Lung (tissue), 12 donors: ENCODE results near the gene ANK3. TPM values are rescaled to one million over a fixed set of nuclear protein-coding genes. Genes with fewer than 3 reads are reported as not detected.

Experiments used
- ATAC-seq: fragments of 200-7000 bp; cut with Tn5 transposase; one replicate; pipeline ENCODE4 v1.9.1; 2020; ENCODE audit warnings: moderate number of reproducible peaks; ENCODE audit not compliant: insufficient read depth, low FRiP score
- DNase-seq, 3 donors: peaks; one replicate each; pipeline ENCODE4 v3.0.0-alpha.2; 2013 to 2017
- H3K27ac ChIP-seq, 2 donors: one replicate each; pipeline ENCODE4 v1.5.1; 2013; ENCODE audit warnings: mild to moderate bottlenecking in 2 of 2, moderate library complexity in 2 of 2, control low read depth in 1 of 2, inconsistent platforms in 1 of 2, low read depth in 1 of 2, low read length in 1 of 2
- H3K27me3 ChIP-seq, 3 donors: one replicate each; pipeline ENCODE4 v1.5.1; 2013; ENCODE audit warnings: low read length in 2 of 3; ENCODE audit not compliant: control insufficient read depth in 3 of 3, insufficient read depth in 3 of 3
- H3K36me3 ChIP-seq, 4 donors: one replicate each; pipeline ENCODE4 v1.5.1; 2013; ENCODE audit warnings: low read length in 4 of 4, mild to moderate bottlenecking in 1 of 4, moderate library complexity in 1 of 4; ENCODE audit not compliant: control insufficient read depth in 4 of 4, insufficient read depth in 4 of 4
- H3K4me1 ChIP-seq, 5 donors: one replicate each; pipeline ENCODE4 v1.5.1; 2013; ENCODE audit warnings: low read length in 5 of 5, mild to moderate bottlenecking in 2 of 5, moderate library complexity in 1 of 5; ENCODE audit not compliant: control insufficient read depth in 5 of 5, insufficient read depth in 5 of 5
- H3K4me3 ChIP-seq: one replicate; pipeline ENCODE4 v1.5.1; 2013; ENCODE audit warnings: mild to moderate bottlenecking, control low read depth, moderate library complexity
- H3K9ac ChIP-seq, 2 donors: one replicate each; pipeline ENCODE4 v1.5.1; 2013; ENCODE audit warnings: low read length in 2 of 2, control low read depth in 1 of 2; ENCODE audit not compliant: insufficient read depth in 1 of 2
- H3K9me3 ChIP-seq, 4 donors: one replicate each; pipeline ENCODE4 v1.5.1; 2013; ENCODE audit warnings: low read length in 3 of 4, mild to moderate bottlenecking in 1 of 4, moderate library complexity in 1 of 4; ENCODE audit not compliant: control insufficient read depth in 4 of 4, insufficient read depth in 3 of 4
- WGBS, 2 donors: extraction: QIAGEN DNeasy Blood & Tissue Kit; methylation state at CpG; one replicate each; pipeline ENCODE4 v1.1.7; 2013; 5-methylcytosine and 5-hydroxymethylcytosine counted together
- polyA plus RNA-seq, 2 donors: library from polyadenylated mRNA; stranded (reverse); fragments of 200-250 nt; gene quantifications; one replicate each; pipeline ENCODE4 v1.2.1, GENCODE V29; 2013
- total RNA-seq, 2 donors: library from RNA; depleted of rRNA in 1 of 2; stranded (reverse); fragments of >200 nt in 1 of 2; gene quantifications; one replicate each; pipeline ENCODE4 v1.2.1, GENCODE V29; 2014 to 2021
- TF ChIP-seq, protein P1 (sequence below): IDR thresholded peaks from 2 replicates; pipeline ENCODE4 v1.5.1; 2012; ENCODE audit warnings: mild to moderate bottlenecking; ENCODE audit errors: control extremely low read depth, extremely low read depth
- donor health status: control.
- donor health status: control.
- donor health status: Bipolar disorder and iron deficiency.
- donor health status: healthy.
- donor health status: DM: yes; HTN: yes; CAD: no.

The ANK3 gene
- total and polyA plus RNA-seq, 4 donors: 10.4 to 96.0 (median 46.4) TPM

DNA sequence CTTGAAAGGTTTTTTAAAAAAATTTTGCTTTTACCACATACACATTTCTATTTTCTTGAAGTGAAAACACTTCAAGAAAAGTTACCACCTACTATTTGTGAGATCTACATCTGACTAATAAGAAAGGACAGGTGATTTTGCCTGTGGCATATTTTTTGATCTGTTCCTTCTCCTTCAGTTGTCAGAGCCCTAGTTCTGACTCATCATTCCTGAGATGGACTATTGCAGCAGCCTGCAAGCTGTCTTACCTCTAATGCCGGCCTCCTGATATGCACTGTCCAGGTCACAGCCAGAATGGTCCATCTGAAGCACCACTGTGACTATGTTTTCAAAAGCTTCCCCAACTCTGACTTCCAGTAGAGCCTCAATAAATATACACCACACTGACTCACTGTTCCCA is 28.2 kb upstream of the ANK3 start:
- H3K36me3 ChIP-seq: no peaks in the 10 kb centered on the region
- H3K4me1 ChIP-seq: peaks cover 0 to 5% (median 0%) of the 10 kb centered on the region in 5 donors
- no peak overlapping the region for H3K9ac ChIP-seq
- no peak overlapping the region for H3K4me3 ChIP-seq
- no peaks in the 10 kb centered on the region for H3K27me3 ChIP-seq
- WGBS, 2 donors: 95 to 96% methylated on average over 1 of the region's 1 CpG
- TF ChIP-seq, protein P1, sequence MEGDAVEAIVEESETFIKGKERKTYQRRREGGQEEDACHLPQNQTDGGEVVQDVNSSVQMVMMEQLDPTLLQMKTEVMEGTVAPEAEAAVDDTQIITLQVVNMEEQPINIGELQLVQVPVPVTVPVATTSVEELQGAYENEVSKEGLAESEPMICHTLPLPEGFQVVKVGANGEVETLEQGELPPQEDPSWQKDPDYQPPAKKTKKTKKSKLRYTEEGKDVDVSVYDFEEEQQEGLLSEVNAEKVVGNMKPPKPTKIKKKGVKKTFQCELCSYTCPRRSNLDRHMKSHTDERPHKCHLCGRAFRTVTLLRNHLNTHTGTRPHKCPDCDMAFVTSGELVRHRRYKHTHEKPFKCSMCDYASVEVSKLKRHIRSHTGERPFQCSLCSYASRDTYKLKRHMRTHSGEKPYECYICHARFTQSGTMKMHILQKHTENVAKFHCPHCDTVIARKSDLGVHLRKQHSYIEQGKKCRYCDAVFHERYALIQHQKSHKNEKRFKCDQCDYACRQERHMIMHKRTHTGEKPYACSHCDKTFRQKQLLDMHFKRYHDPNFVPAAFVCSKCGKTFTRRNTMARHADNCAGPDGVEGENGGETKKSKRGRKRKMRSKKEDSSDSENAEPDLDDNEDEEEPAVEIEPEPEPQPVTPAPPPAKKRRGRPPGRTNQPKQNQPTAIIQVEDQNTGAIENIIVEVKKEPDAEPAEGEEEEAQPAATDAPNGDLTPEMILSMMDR: no peak
- ATAC-seq (no peak), DNase-seq (no peak)
- H3K27ac ChIP-seq: no peak overlapping the region
- no peaks in the 10 kb centered on the region for H3K9me3 ChIP-seq

DNA sequence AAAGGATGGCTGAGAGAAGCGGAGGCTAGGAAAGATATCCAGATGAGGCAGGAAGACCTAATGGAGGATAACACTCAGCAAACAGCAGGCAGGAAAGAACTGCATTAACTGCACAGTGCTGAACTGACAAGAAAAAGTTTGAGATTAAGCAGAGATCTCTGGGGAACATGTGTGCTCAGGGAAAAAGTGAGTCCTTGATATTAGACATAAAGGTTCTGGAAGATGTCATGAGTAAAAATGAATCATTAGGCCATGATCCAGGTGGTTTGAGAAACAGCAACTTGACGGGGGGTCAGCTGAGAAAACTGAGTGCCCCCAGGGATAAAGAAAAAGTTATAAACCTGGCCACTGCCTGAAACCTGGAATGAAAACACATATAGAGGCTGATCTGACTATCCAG is 27.3 kb upstream of the ANK3 start:
- no peak for ATAC-seq
- no peak for DNase-seq
- 92 to 95% methylated on average over 2 of the region's 2 CpGs for WGBS, 2 donors
- Histone ChIP-seq H3K27ac (no peak overlapping the region), H3K4me1 (peaks cover 0 to 5% (median 0%) of the 10 kb centered on the region in 5 donors), H3K36me3 (no peaks in the 10 kb centered on the region), H3K9ac (no peak overlapping the region), H3K4me3 (no peak overlapping the region), H3K27me3 (no peaks in the 10 kb centered on the region), H3K9me3 (no peaks in the 10 kb centered on the region)
- TF ChIP-seq, protein P1: no peak

DNA sequence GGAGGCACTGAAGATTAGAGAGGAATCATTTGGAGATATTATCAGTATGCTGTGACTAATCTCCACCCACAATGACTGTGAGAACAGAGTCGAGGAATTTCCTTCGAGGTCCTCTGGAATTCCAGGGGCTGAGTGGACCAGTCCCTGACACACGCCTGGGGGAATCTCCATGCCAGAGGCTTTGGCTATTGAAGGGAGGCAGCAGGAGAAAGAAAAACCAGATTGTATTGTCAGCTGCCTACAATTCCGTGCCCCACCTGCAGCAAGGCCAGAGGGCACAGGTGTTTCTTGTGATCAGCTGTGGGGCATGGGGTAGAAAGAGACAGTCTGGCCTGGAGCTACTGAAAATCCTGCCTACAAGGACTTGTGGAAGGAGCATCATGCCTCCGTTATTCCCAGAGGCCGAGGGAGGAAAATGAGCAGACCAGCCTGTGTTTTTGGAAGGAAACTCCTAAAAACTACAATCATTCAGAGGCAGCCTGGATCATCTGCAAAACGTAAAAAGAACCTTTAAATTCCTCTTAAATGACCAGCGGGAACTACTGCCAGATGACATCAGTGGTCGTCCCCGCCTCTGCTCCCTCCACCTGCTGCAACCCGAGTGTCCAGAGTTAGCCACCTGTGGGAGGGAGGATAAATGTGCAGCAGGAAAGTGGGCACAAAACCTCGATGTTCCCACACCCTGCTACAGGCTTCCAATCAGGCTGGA is 25.4 kb upstream of the ANK3 start:
- TF ChIP-seq, protein P1: no peak
- DNase-seq (no peak), ATAC-seq (no peak)
- no peaks in the 10 kb centered on the region for H3K36me3 ChIP-seq
- WGBS, 2 donors: 80 to 92% methylated on average over 12 of the region's 12 CpGs
- no peak overlapping the region for H3K27ac ChIP-seq
- no peaks in the 10 kb centered on the region for H3K9me3 ChIP-seq
- H3K4me1 ChIP-seq: no peaks in the 10 kb centered on the region
- H3K4me3 ChIP-seq: no peak overlapping the region
- no peak overlapping the region for H3K9ac ChIP-seq
- no peaks in the 10 kb centered on the region for H3K27me3 ChIP-seq

DNA sequence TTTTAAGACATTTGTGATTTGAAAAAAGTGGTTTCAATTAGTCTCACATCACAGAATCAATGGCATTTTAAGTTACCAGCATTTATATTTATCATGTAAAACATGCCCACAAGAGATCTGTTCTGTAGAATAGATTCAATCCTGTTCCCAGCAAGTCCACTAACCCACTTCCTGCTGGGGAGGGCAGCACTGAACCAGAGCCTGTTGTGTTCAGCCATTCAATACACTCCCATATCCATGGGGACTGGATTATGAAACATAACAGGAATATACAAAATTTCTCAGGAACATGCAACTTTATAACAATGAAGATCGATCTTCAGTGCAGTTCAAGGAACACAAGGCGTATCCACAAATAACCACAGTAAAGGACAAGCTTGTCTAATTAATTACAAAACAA is 24.4 kb upstream of the ANK3 start:
- H3K9ac ChIP-seq: no peak overlapping the region
- H3K9me3 ChIP-seq: no peaks in the 10 kb centered on the region
- DNase-seq (no peak), ATAC-seq (no peak)
- H3K27me3 ChIP-seq: no peaks in the 10 kb centered on the region
- TF ChIP-seq, protein P1: no peak
- WGBS, 2 donors: 90 to 92% methylated on average over 2 of the region's 2 CpGs
- H3K27ac ChIP-seq: no peak overlapping the region
- no peaks in the 10 kb centered on the region for H3K36me3 ChIP-seq
- no peaks in the 10 kb centered on the region for H3K4me1 ChIP-seq
- no peak overlapping the region for H3K4me3 ChIP-seq
